NCI-H1417 (cell line): ENCODE data around the gene C2CD4C.
"Not testable (repeated sequence)": the region's sequence is repeated elsewhere in the genome, so short reads cannot be mapped to it uniquely, and the experiment has no call there.

Source experiments
- DNase-seq, 3 experiments: peaks; one replicate each; lab custom pipeline; 2025; lab: John Stamatoyannopoulos, UW

C2CD4C gene

DNA sequence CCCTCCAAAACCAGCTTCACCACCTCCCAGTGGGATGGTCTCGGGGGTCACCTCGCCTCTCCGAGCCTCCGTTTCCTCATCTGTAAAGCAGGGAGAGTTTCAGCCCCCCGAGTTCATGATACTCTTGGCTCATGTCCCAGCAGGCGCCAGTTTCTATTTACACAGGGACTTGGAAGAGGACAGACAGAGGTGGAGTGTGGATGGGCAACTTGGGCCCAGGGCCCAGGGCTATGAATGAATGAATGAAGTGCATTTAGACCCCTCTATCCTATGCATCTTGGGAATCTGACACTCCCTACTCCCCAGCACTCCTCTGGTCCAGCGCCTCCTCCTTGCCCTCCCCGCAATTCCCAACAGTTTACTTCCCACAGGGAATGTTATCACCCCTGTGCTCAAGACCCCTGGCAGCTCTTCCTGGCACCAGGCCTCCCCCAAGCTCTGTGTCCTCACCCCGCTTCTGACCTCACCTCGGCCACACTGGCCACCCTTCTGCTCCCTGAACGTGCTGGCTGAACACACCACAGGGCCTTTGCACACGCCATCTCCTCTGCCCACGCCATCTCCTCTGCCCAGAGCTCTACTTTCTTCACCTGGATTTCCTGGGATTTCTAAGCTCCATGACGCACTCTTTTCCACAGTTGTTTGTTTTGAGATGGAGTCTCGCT, 4.9 kb upstream of the C2CD4C start:
- DNase-seq, result peak in 2 of 3 experiments; percentile 84 to 90

DNA sequence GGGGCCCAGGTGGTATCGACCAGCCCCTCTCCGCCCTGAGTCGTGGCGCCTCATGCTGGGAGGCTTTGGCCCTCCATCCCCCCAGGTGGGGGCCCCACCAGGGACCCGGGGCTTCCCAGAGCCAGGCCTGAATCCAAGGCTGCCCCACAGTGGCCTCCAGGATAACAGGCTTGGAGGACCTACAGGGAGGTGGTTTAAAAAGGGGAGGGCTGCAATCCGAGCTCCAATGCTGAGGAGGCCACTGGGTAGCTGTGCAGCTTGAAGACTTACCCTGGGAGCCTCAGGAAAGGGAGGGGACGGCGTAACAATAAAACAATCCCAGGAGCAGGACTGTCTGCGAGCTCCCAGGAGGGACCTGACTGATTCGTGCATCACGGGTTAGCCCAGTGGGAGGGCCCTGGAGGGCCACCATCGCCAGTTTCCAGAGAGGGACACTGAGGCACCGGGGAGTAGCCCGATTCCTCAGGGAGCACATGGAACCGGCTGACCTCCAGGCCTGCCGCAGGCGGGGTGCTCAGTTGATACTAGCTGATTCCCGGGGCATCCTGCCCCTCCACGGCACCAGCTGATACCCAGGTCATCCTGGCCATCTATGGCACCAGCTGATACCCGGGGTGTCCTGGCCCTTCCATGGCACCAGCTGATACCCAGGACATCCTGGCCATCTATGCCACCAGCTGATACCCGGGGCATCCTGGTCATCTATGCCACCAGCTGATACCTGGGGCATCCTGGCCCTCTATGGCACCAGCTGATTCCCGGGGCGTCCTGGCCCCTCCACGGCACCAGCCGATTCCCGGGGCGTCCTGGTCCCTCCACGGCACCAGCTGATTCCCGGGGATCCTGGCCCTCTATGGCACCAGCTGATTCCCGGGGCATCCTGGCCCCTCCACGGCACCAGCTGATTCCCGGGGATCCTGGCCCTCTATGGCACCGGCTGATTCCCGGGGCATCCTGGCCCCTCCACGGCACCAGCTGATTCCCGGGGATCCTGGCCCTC, 3.7 kb upstream of the C2CD4C start:
- peak in 1 of 3 experiments; percentile 18 for DNase-seq

DNA sequence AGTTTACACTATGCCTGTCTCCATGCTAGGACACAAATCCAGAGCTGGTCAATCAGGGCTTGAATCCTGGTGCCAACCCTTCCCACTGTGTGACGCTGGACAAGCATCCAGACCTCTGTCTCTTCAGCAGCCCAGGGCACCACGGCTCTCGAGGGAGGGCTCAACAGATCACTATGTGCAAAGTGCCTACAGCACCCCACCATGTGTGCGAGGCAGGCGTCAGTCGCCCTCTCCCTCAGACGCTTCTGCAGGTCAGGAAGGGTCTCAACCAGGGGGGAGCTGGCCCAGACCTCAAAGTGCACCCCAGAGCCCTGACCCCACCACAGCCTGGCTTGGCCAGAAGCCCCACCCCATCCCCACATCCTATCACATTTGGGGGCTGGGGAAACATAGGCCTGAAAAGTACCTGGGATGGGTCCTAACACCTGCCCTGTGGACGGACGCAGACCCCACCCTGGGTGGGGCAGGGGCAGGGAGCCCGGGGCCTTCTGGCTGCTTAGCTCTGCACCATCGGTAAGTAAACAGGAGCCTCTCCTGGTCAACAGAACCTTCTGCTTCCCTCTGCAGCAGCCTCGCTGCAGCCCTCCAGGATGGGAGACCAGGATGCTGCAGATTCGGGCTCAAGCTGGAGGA, 2.9 kb upstream of the C2CD4C start:
- DNase-seq, result no peak

DNA sequence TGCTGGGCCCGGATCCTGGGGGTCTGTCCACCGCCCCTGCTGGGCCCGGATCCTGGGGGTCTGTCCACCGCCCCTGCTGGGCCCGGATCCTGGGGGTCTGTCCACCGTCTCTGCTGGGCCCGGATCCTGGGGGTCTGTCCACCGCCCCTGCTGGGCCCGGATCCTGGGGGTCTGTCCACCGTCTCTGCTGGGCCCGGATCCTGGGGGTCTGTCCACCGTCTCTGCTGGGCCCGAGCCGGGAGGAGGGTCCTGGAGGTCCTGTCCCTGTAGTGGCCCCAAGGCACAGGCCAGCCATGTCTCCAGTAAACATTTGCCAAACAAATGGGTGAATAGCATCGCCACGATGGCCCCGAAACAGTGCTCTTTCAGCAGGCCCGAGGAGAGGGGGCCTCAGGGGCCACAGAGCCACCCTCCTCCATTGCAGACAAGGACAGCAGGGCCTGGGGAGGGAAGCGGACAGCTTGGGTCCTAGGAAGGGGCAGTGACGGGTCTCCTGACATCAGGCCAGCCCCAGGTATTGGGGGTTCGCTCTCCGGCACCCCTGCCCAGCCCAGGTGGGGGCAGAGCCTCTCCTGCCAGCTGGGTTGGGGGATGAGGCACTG, 2.3 kb upstream of the C2CD4C start:
- DNase-seq, result not testable (repeated sequence)

DNA sequence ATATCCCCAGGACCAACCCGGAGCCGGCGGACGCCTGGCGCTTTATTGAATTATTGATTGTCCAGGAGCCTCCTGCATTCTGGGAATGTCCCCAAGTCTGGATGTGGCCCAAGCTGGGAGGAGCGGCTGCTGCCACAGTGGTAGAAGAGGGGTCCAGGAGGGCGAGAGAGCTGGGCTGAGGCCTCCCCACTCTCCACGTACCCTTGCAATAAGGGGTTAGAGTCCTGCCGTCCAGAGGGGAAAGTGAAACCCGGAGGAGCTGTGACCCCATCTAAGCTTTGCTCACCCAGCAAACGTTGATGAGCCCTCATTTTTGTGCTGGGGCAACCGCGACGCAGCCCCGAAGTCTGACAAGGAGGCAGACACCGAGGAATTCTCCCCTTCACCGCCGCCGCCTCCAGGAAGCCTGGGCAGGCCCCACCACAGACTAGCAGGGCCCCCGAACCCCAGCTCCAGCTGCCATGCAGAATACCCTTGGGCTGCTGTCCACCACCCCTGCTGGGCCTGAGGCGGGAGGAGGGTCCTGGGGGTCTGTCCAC, 1.4 kb upstream of the C2CD4C start:
- DNase-seq, result no peak

DNA sequence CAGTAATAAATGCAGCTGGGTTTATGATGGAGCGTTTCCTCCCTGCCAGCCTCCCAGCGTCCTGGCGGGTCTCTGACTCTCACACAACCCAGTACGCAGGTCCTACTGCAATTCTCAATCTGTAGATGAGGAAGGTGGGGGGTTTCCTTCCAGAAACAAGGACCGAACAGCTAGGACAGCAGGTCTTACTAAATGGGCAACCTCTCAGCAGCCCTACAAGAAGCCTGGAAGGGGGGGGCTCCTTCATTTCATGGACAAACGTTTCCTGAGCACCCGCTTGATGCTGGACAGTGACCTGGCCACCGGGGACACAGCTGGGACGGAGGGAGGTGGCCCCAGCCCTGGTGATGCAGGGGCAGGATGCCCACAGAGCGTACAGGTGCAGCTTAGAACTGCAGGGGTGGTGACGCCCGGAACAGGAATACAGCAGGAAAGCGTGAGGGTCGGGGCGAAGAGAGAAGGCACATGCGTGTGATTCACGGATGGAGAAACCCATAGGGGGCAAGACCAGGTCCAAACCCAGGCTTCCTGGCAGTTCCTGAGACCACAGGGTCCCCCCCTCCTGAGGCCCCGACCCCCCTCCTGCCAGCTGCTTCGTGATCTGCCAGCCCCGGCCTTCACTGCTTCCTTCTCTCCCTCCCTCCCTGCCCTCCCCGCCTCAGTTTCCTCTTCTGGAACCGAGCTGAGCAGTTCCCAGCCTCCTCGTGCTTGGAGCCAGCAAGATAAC, 732 bp upstream of the C2CD4C start:
- peak in 2 of 3 experiments; percentile 89 to 91 for DNase-seq

DNA sequence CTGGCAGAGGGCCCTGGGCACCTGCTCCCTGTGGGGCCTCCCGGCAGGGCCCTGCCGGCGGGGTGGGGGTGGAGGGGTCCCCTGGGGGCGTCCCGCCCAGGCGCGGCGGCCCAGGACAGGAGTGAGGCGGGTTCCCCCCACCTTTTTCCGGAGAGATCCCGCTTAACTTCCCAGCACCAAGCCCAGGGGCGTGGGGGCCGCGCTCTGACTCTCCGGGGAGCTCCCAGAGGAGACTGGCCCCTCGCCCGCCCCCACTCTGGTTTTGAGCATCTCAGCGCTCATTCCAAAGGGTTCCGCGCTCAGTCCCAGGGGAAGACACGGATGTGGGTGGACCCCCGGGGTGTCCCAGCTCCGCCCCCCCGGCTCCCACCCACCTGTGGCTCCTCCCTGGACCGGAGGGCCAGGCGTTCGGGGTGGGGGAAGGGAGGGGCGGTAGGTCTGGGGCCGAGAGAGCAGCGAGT, 476 bp downstream of the C2CD4C start:
- DNase-seq, result peak in 2 of 3 experiments; percentile 83 to 90

DNA sequence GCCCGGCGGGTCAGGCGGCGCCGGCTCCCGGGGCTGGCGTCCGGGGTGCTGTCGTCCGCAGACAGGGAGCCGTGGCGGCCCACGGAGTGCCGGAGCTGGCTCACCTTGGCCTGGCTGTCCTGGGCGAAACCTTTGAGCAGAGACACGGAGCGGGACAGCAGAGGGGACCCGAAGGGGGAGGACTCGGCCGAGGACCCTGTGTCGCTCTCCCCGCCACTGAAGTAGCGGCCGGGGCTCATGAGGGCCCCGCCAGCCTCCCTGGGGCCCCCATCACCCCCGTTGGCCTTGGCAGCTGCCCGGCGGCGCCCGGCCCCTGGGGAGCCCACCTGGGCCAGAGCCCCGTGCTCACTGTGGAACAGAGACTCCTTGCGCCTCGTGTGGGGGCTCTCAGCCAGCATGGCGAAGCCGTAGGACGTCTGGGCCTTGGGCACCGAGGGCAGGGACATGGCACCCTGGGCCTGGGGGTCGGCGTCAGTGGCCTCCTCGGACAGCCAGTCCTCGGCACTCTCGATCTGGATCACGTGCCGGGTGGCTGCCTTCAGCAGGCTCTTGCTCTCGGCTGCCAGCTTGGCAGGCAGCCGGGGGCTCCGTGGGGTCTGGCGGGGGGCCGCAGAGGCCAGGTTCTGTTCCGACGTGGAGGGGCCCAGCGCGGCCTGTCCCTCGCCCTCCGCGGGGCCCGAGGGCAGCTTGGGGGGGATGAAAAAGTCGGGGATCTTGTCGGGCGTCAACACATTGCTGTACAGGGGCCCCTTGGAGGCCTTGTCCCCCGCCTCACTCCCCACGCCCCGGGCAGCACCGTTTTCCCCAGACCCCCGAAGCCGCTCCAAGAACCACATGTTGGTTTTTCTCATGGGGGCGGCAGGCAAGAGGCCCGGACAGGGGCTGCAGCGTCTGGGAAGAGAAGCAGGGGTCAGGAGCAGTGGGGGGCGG, 1.2 kb downstream of the C2CD4C start:
- DNase-seq, result no peak

DNA sequence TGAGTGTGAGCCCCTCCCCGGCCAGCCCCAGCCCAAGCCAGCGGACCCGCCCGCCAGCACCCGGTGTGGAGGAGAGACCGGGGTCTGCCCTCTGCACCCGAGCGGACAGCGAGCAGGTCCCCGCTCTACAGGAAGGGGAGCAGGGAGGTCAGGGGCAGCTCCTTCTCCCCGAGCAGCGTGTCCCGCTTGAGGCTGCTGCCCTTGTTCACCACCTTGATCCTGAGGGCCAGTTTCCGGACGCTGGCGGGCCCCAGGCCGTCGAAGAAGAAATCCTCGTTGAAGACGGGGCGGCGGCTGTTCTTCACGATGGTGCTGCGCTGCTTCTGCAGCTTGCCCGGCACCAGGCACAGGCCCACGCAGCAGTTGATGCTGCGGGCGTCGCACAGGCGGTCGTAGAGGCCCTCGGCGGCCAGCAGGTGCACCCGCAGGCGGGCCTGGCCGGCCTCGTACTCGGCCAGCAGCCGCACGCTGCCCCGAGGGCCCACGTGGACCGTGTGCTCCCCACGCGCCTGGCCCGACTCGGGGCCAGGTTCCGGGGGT, 1.9 kb downstream of the C2CD4C start:
- no peak for DNase-seq

DNA sequence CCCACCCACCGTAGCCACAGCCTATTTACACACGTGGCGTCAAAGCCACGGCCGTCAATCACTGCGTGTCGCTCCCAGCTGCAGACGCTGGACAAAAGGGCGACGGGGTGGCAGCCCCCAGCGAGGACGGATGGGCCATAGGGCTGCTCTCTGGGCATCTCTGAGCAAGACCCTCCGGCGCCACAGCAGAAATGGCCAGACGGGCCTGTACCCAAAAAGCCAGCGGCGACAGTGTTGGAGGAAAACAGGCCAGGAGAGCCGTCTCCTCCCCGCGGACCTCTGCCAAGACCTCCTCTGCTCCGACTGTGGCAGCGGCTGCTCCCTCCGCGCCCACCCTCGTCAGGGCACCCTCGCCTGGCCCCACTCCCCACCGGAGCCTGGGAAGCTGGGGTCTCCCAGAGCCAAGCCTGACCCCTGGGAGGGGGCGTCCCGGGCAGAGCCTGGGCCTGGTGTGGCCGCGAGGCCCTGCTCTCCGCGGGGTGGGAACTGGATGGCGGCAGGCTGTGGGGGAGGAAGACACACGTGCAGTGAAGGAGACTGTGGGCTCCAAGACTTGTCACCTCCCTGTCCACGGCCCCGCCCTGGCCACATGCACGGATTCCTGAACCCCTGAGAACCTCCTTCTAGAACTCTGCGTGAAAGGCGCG, 2.7 kb downstream of the C2CD4C start:
- DNase-seq, result no peak

DNA sequence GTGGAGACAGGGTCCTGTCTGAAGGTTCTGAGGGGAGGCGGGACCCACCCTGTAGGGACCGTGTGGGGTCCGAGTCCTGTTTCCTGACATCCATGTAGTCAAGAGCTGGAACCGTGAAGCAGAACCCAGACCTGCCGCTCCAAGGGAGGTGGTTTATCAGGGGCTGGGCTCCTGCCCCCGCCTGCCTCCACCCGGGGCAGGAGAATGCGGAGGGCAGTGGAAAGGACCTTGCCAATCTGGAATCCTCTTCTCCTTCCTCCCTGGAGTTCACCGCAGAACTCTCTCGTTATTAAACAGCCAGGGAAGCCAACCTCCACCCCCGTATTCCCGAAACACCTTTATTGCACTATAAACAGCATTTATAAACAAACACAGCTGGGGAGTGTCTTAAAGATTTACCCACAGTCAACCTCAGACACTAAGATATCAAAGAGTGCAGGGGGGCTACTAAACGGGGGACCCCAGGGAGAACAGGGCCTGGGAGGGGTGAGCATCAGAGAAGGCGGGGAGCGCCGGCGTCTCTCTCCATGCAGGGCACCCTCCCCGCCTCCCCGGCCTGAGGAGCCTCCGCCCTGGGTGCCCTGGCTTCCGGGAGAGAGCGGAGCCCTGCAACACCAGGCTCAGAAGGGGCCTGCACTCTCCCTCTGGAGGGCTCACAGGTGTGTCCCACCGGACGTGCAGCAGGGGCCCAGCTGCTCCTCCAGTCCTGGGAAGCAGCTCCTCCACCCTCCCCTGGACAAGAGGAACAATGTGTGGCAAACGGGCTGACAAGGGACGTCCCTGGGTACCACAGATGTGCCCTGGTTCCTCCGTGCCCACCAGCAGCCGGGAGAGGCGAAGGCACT, 3.6 kb downstream of the C2CD4C start:
- DNase-seq, result no peak

DNA sequence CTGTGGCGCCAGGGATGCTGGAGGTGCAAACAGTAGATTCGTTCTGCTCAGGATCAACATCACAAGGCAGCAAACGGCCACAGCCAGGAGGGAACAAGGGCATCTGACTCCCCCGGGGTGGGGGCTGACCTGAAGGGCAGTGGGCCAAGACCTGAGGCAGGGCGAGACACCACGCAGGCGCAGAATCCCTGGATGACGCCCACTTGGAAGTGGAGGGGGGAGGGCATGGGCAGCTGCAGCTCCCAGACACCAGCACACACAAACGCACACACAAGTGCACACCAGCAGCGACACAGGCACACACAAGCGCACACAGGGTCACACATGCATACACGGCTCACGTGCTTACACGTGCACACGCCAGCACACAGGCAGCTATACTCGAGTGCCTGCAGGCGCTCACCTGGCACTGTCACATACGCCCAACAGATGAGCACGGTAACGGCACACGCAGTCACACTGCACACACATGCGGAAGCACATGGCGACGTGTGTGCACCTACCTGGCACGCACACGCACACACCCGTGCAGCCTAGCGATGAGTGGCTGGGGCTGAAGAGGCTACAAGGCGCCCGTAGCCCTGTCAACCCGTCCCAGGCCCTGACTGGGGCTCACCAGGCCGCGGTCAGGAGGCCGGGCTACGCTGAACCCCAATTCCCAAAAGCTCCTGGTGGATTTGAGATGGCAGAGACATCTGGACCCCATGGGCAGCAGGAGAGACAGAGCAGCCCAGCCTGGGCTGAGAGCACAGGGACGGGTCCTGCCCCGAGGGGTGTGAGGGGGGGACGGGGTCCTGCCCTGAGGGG, 5.5 kb downstream of the C2CD4C start:
- peak in 2 of 3 experiments; percentile 83 to 92 for DNase-seq

DNA sequence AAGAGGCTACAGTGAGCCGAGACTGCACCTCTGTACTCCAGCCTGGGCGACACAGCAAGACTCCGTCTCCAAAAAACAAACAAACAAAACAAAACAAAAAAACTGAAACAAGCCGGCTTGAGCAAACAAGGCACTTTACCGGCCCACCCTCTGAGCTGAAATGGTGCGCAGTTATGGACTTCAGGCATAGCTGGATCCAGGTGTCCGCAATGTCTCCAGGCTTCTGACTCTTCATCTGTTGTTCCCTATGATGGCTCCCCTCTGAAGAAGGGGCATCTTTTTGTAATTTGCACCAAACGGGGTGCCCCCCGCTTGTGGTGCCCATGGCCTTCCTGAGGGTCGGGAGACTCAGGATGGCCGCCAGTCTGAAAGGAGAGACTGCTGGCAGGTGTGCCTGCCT, 6.2 kb downstream of the C2CD4C start:
- DNase-seq, result peak in 1 of 3 experiments; percentile 81

DNA sequence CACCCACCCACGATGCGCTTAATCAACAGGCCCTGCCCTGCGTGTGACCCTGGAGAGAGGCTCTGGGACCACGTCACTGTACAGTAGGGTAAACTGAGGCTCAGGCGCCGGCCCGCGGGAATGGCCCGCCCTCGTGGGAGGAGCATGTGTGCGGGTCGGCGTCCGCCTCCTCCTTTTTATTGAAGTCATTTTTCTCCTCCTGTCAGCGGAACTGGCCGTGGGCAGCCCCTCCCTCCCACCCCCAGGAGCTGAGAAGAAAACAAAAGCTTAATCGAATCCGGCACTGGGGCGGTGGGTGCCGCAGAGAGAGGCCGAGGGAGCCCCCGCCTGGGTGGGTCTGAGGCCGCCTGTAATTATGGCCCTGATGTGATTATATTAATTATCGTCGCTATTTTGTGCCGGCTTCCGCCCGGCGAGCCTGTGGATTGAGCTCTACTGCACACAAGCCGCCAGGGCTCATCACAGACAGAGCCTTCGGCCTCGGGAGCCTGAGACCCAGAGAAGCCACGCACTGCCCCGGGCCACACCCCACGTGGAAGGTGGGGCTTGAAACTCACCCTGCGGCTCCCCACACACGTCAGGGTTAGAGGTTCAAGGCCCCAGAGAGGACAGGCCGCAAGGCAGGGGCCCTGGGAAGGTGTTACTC, 7.0 kb downstream of the C2CD4C start:
- peak in 2 of 3 experiments; percentile 91 to 96 for DNase-seq

DNA sequence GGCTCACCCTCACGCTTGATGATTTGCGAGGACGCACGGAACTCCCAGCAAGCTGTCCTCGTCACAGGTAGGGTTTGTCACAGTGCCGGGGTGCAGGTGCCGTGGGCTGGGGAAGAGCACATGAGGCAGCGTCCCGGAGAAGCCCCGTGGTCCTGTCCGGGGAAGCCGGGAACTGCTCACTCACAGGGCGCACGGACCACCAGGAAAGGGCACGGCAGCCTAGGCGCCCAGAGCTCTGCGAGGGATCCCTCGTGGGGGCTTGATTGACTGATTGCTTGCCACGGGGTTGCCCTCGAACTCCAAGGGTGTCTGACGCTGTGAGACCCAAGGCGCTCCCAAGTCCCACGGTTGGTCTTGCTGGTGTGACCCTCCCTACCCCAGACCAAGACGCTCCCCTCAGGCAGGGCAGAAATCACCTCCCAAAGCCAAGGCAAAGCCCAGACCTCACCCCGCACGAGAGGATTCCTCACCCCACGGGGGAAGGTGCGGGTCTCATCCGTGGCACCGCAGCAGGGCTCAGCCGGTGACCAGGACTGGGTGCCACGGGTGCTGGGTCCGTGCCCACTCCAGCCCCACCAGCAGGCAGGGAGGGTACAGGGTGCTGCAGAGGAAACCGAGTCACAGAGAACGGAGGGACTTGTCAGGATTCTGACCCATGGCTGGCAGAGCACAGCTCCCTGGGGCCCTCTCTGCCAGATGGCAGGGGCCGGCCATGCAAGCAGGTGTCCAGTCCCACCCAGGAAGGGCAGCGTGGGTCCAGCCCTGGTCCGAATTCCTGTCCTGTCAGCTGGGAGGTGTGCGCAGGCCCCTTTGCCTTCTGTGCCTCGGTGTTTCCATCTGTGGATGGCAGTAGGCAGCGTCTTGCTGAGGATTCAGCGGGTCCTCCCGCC, 7.7 kb downstream of the C2CD4C start:
- no peak for DNase-seq

DNA sequence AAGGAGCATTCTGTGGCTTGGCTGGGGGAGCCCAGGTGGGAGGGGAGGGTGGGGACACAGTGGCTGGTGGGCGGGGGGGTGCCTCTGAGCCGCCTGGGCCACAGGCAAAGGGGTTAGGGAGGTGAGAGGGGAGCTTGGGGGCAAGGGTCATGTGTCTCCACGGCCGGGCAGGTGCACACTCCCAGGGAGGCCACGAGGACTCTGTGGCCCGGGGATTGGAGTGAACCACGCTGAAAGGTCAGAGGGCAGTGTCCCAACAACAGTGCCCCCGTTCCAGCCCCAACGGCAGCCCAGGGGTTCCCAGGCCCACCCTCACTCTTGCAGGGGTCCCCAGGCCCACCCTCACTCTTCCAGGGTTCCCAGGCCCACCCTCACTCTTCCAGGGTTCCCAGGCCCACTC, 9.6 kb downstream of the C2CD4C start:
- DNase-seq, result no peak
